GM21723 (cell line): ENCODE results near the gene TDRD7.
"Not testable (repeated sequence)": the region's sequence is repeated elsewhere in the genome, so short reads cannot be mapped to it uniquely, and the experiment has no call there.

Source experiments
- ATAC-seq: cut with Tn5 transposase; IDR thresholded peaks from one replicate; pipeline ENCODE4 v1.9.1; 2021; ENCODE audit warnings: mild to moderate bottlenecking, moderate library complexity; ENCODE audit not compliant: unreplicated experiment

The TDRD7 gene

GRCh38 chr9:97473717-97474116, 61.8 kb downstream of the TDRD7 start:
- ATAC-seq = no peak

GRCh38 chr9:97474372-97474925, 62.6 kb downstream of the TDRD7 start:
- no peak for ATAC-seq

GRCh38 chr9:97475059-97475458, 63.2 kb downstream of the TDRD7 start:
- no peak for ATAC-seq

GRCh38 chr9:97478301-97478981, 66.5 kb downstream of the TDRD7 start:
- ATAC-seq = no peak

GRCh38 chr9:97479496-97480159, 67.7 kb downstream of the TDRD7 start:
- no peak for ATAC-seq

- no peak for ATAC-seq
These were observed 68.3 kb downstream of the TDRD7 start for GRCh38 chr9:97480174-97480573.

- no peak for ATAC-seq
These were observed 68.9 kb downstream of the TDRD7 start for GRCh38 chr9:97480749-97481148.

GRCh38 chr9:97484134-97484533, 72.2 kb downstream of the TDRD7 start:
- no peak for ATAC-seq

- ATAC-seq = no peak
These were observed 75.2 kb downstream of the TDRD7 start for GRCh38 chr9:97487107-97487506.

- ATAC-seq = no peak
These were observed 76.0 kb downstream of the TDRD7 start for GRCh38 chr9:97487861-97488260.

- no peak for ATAC-seq
These were observed 79.5 kb downstream of the TDRD7 start for GRCh38 chr9:97491216-97491999.

- not testable (repeated sequence) for ATAC-seq
These were observed 85.9 kb downstream of the TDRD7 start for GRCh38 chr9:97497558-97498375.

GRCh38 chr9:97498846-97499245, 87.0 kb downstream of the TDRD7 start:
- not testable (repeated sequence) for ATAC-seq

GRCh38 chr9:97500263-97500662, 88.4 kb downstream of the TDRD7 start:
- no peak for ATAC-seq

GRCh38 chr9:97500765-97501176, 88.9 kb downstream of the TDRD7 start:
- ATAC-seq = no peak

GRCh38 chr9:97501177-97501971, 89.5 kb downstream of the TDRD7 start, which contains the start of gene TMOD1:
TSS of gene TMOD1 (plus strand) at chr9:97501666. CDS start at chr9:97524189, 22,523 bp downstream.
- ATAC-seq = peak; percentile 72

GRCh38 chr9:97501972-97502221, 90.0 kb downstream of the TDRD7 start:
- peak; percentile 33 for ATAC-seq

- no peak for ATAC-seq
These were observed 90.5 kb downstream of the TDRD7 start for GRCh38 chr9:97502222-97502983.
